Choroid plexus epithelial cell (primary cell): ENCODE measurements around the gene OST4.

Experiments
- DNase-seq: peaks from one replicate; pipeline ENCODE4 v3.0.0-alpha.2; 2010; ENCODE audit warnings: low read depth
- H3K4me3 ChIP-seq: 2 replicates; pipeline ENCODE4 v1.5.1; 2011; ENCODE audit warnings: low read depth, mild to moderate bottlenecking, control low read depth, low read length, moderate library complexity
- CTCF ChIP-seq: conservative IDR thresholded peaks from 2 replicates; pipeline ENCODE4 v1.5.1; 2011; ENCODE audit warnings: low read depth, mild to moderate bottlenecking, control low read depth, inconsistent platforms, low read length, moderate library complexity

OST4 gene

GRCh38 chr2:27021253-27022049, 50.0 kb downstream of the OST4 start:
- H3K4me3 ChIP-seq: no peak overlapping the region
- DNase-seq: peak; percentile 70
- TF ChIP-seq CTCF: no peak
